Measurements from ENCODE around the gene PSKH1. TPM values are rescaled to one million over a fixed set of nuclear protein-coding genes. Genes with fewer than 3 reads are reported as not detected.

Gene PSKH1
- total RNA-seq, 4 donors from 2014 or later: 16.1 to 24.6 (median 19.9) TPM

DNA sequence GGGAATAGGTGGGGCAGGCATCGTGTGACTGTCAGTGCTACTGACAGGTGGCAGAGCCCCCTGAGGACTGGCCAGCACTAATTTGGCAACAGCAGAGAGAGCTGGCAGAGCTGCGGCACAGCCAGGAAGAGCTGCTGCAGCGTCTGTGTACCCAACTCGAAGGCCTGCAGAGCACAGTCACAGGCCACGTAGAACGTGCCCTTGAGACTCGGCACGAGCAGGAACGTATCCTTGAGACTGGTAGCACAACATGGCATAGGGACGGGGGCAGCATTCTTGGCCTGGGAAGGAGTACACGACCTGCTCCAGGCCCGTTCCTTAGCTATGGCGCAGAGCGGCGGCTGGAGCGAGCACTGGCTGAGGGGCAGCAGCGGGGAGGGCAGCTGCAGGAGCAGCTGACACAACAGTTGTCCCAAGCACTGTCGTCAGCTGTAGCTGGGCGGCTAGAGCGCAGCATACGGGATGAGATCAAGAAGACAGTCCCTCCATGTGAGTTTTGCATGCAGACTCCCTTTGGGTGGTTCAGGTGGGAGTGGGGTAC, 11.4 kb upstream of the PSKH1 start:
- DNase-seq (ENCODE audit: low spot score) (no peak), ATAC-seq (ENCODE audit: low FRiP score) (no peak)
- TF ChIP-seq, protein P1, sequence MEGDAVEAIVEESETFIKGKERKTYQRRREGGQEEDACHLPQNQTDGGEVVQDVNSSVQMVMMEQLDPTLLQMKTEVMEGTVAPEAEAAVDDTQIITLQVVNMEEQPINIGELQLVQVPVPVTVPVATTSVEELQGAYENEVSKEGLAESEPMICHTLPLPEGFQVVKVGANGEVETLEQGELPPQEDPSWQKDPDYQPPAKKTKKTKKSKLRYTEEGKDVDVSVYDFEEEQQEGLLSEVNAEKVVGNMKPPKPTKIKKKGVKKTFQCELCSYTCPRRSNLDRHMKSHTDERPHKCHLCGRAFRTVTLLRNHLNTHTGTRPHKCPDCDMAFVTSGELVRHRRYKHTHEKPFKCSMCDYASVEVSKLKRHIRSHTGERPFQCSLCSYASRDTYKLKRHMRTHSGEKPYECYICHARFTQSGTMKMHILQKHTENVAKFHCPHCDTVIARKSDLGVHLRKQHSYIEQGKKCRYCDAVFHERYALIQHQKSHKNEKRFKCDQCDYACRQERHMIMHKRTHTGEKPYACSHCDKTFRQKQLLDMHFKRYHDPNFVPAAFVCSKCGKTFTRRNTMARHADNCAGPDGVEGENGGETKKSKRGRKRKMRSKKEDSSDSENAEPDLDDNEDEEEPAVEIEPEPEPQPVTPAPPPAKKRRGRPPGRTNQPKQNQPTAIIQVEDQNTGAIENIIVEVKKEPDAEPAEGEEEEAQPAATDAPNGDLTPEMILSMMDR (IDR thresholded peaks at IDR 0.05): no peak

DNA sequence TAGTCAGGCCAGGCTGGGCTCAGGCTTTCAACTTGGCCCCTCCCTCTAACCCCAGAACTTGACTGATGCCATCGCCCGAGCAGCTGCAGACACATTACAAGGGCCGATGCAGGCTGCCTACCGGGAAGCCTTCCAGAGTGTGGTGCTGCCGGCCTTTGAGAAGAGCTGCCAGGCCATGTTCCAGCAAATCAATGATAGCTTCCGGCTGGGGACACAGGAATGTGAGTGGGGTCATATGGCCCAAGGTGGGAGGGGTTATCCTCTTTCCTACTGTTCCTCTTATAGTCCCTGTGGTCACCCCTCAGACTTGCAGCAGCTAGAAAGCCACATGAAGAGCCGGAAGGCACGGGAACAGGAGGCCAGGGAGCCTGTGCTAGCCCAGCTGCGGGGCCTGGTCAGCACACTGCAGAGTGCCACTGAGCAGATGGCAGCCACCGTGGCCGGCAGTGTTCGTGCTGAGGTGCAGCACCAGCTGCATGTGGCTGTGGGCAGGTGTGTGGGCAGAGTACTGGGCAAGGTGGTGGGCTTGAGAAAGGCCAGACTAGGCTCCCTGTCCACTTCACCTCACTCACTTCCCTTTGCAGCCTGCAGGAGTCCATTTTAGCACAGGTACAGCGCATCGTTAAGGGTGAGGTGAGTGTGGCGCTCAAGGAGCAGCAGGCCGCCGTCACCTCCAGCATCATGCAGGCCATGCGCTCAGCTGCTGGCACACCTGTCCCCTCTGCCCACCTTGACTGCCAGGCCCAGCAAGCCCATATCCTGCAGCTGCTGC, 10.5 kb upstream of the PSKH1 start:
- DNase-seq (ENCODE audit: low spot score): no peak
- TF ChIP-seq, protein P1 (IDR thresholded peaks at IDR 0.05): no peak
- no peak for ATAC-seq (ENCODE audit: low FRiP score)

DNA sequence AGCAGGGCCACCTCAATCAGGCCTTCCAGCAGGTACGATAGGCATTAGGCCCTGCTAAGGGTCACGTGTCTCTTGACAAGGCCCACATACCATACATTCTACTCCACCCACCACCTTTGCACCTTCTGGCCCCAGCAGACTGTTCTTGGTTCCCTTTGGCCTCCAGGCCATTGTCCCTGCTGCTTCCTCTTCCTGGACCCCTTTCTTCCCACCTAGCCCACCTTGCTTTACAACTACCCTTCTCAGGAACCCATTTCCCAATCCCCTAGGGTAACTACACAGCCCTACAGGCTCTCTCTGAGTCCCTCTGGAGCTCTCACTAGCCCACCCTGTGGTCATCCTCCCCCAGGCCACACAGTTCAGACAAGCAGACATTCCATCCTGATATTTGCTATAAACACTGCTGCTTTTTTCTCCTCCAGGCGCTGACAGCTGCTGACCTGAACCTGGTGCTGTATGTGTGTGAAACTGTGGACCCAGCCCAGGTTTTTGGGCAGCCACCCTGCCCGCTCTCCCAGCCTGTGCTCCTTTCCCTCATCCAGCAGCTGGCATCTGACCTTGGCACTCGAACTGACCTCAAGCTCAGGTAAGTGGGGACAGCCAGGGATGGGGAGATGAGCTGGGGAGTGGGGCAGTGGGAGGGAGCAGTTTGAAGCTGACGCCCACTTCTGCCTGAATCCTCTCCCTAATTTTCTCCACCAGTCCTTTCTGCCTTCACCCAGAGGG, 9.7 kb upstream of the PSKH1 start:
- TF ChIP-seq, protein P1 (IDR thresholded peaks at IDR 0.05): no peak
- ATAC-seq (ENCODE audit: low FRiP score): no peak
- DNase-seq (ENCODE audit: low spot score): no peak

DNA sequence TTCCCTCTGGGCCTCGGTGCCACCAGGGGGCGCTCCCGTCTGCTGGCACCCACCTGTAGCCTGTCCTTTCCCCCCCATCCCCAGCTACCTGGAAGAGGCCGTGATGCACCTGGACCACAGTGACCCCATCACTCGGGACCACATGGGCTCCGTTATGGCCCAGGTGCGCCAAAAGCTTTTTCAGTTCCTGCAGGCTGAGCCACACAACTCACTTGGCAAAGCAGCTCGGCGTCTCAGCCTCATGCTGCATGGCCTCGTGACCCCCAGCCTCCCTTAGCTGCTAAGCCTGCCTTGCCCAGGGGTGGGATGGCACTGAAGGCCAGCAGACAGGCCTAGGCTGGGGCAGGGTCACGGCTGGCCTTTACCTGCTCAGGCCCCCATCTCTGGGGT, 9.2 kb upstream of the PSKH1 start:
- ATAC-seq (ENCODE audit: low FRiP score) (no peak), DNase-seq (ENCODE audit: low spot score) (peak; percentile 62)

DNA sequence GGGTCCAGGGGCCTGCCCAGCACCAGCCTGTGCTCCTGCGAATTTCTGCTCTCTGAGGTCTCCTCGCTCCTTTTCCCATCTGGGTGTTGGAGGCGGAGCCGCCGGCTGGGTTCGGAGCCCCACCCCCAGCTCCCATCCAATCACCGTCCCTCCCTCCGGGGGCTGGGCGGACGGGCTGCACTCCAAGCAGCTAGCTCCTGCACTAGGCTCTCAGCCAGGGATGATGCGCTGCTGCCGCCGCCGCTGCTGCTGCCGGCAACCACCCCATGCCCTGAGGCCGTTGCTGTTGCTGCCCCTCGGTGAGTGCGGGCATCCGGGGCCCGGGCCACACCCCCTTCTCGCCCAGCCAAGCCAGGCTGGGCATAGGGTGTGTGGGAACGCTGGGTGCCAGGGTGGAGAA, 8.4 kb upstream of the PSKH1 start, which contains the start of gene NRN1L:
Gene NRN1L, plus strand, starts transcription at position 202 of the 400 bp plus-strand sequence. Its CDS starts 19 bp downstream, at position 221.
- TF ChIP-seq, protein P1 (IDR thresholded peaks at IDR 0.05): no peak
- DNase-seq (ENCODE audit: low spot score): peak; percentile 53
- peak; percentile 86 for ATAC-seq (ENCODE audit: low FRiP score)

More for the DNA sequence above, 9.2 kb upstream of the PSKH1 start:
- TF ChIP-seq, protein P1 (IDR thresholded peaks at IDR 0.05): peak in 1 of 3 donors; percentile 64

DNA sequence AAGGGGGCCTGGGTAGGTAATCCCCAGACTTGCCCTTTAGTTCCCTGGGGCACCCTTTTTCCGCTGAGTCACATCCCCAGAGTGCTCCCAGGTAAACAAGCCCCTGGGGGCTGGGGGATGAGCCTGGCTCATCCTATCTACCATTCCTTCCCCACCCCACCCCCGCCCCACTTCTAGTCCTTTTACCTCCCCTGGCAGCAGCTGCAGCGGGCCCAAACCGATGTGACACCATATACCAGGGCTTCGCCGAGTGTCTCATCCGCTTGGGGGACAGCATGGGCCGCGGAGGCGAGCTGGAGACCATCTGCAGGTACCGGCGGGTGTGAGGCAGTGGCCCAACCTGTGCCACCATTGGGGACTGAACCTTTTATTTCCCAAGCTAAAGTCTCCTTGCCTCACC, 7.5 kb upstream of the PSKH1 start:
- ATAC-seq (ENCODE audit: low FRiP score) (no peak), DNase-seq (ENCODE audit: low spot score) (no peak)
- TF ChIP-seq, protein P1 (IDR thresholded peaks at IDR 0.05): no peak

Data from omental fat pad (tissue), 4 donors.